HG02588 (cell line): Measurements from ENCODE around the gene KCNK18.
"Not testable (repeated sequence)": the region's sequence is repeated elsewhere in the genome, so short reads cannot be mapped to it uniquely, and the experiment has no call there.

Experiments used
- ATAC-seq: cut with Tn5 transposase; IDR thresholded peaks from one replicate; pipeline ENCODE4 v1.9.1; 2021; ENCODE audit warnings: mild to moderate bottlenecking, moderate library complexity; ENCODE audit not compliant: unreplicated experiment

Gene KCNK18

GRCh38 chr10:117218654-117219053, 21.4 kb downstream of the KCNK18 start:
- no peak for ATAC-seq

- ATAC-seq = no peak
Observed at GRCh38 chr10:117221156-117221711, 23.9 kb downstream of the KCNK18 start.

GRCh38 chr10:117222552-117222951, 25.3 kb downstream of the KCNK18 start:
- ATAC-seq = no peak

GRCh38 chr10:117222976-117223692, 25.8 kb downstream of the KCNK18 start:
- ATAC-seq = no peak

GRCh38 chr10:117223693-117224430, 26.6 kb downstream of the KCNK18 start:
- no peak for ATAC-seq

- ATAC-seq = no peak
Observed at GRCh38 chr10:117224881-117225280, 27.6 kb downstream of the KCNK18 start.

GRCh38 chr10:117226813-117227451, 29.6 kb downstream of the KCNK18 start:
- no peak for ATAC-seq

GRCh38 chr10:117228210-117228609, 30.9 kb downstream of the KCNK18 start:
- ATAC-seq = no peak

GRCh38 chr10:117230107-117230506, 32.8 kb downstream of the KCNK18 start:
- not testable (repeated sequence) for ATAC-seq

GRCh38 chr10:117237401-117237991, 40.2 kb downstream of the KCNK18 start:
- no peak for ATAC-seq

- ATAC-seq = no peak
Observed at GRCh38 chr10:117239051-117239450, 41.8 kb downstream of the KCNK18 start.

GRCh38 chr10:117239721-117240620, 42.7 kb downstream of the KCNK18 start:
- ATAC-seq = no peak

- no peak for ATAC-seq
Observed at GRCh38 chr10:117240621-117241529, 43.6 kb downstream of the KCNK18 start, which contains the start of gene SLC18A2. Gene SLC18A2 (plus strand): TSS chr10:117241114. CDS start chr10:117241694, 580 bp downstream.

- no peak for ATAC-seq
Observed at GRCh38 chr10:117241541-117242462, 44.5 kb downstream of the KCNK18 start.

GRCh38 chr10:117242463-117242832, 45.2 kb downstream of the KCNK18 start:
- ATAC-seq = no peak

GRCh38 chr10:117246997-117247671, 49.8 kb downstream of the KCNK18 start:
- ATAC-seq = no peak

GRCh38 chr10:117248750-117249465, 51.6 kb downstream of the KCNK18 start:
- ATAC-seq = no peak
